Right ventricle myocardium superior (tissue), 1 donor: ENCODE data around the gene CEPT1. TPM values are rescaled to one million over a fixed set of nuclear protein-coding genes. Genes with fewer than 3 reads are reported as not detected.
A peak's percentile ranks its signal among the peaks of the same experiment; 100 is the strongest.
"Not testable (repeated sequence)": the region's sequence is repeated elsewhere in the genome, so short reads cannot be mapped to it uniquely, and the experiment has no call there.

Experiments used
- ATAC-seq: fragments of 200-7000 bp; cut with Tn5 transposase; one replicate; pipeline ENCODE4 v1.9.1; 2020; ENCODE audit warnings: mild to moderate bottlenecking; ENCODE audit not compliant: poor library complexity
- DNase-seq: peaks from one replicate; pipeline ENCODE4 v3.0.0-alpha.2; 2020
- intact Hi-C: fragments of 100-400 bp; cut with DNase I; formaldehyde crosslinking; loops from one replicate; pipeline ENCODE4 v1.11.2; 2022
- total RNA-seq: library from RNA; stranded (reverse); fragmentation: NEBNext Ultra II Directional; extraction: Animal tissue kit (Norgen Biotek cat#: 25700); gene quantifications from one replicate; pipeline ENCODE4 v1.2.1, GENCODE V29; 2021
- donor health status: DM: no; HTN: yes; CAD: no; lungs with severe emphysema.

Gene CEPT1
- total RNA-seq, 1 donor from 2014 or later = 11.6 TPM

DNA sequence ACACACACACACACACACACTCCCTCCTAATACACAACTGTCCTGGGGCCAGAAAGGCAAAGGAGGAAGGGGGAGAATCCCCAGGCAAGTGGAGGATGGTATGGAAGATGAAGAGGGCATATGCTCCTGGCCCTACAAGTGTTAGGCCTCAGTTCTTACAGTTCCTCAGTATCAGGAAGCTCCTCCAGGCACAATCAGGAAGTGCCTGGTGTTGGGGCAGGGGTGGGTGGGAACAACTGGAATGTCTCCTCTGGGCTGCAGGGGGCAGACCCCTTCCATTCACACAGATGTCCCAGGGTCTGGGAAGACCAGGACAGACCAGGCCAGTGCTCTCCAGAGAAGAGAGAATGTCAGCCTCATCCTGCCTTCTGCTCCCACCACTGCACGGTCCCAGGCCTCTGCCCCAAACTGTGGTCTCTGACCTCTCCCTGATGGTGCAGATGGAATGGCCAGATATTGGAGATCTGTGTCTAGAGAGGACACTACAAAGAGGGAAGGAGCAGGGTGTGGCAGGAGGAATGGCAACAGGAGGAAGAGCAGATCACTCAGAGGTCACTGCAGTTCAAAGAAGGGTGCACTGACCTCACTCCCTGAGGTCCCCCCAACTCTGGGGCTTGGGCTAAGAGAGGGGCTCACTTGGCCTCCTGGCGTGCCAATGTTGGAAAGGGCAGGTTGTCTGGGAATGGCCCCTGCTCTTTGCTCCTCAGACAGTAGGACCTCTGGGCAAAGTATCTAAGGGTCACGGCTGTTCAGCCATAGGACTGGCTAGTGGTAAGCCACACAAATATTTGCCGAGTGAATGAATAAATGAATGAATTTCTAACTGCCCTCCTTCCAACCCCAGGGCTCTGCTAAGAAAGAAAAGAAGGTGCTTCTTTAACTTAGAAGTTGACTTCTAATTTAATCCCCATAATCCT is 62.9 kb downstream of the CEPT1 start:
- no peak for DNase-seq
- intact Hi-C loops = no loop called here
- no peak for ATAC-seq

DNA sequence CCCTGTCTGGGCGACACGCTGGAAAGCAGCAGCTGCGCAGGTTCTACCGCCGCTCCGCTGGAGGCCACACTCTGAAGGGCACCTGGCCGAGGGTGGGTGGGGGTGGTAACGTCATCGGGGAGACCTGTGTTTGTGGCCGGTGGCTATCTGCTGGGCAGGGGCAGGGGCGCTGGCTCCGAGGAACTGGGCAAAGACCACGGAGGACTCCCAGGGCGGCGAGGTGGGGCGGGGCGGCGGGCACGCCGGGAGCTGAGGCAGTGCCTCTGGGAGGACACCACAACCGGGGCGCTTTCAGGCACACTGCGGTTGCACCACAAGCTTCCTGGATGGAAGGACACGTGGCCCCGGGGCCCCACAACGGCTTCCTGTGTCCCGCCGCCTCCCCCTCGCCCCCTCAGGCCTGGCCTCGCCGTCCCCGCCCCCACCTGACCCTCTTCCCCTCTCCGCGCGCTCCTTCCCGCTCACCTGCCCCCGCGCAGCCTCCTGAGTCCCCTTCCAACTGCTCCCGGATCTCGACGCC is 63.7 kb downstream of the CEPT1 start:
- DNase-seq (peak; percentile 89), ATAC-seq (peak; percentile 73)
- intact Hi-C loops = no loop called here

DNA sequence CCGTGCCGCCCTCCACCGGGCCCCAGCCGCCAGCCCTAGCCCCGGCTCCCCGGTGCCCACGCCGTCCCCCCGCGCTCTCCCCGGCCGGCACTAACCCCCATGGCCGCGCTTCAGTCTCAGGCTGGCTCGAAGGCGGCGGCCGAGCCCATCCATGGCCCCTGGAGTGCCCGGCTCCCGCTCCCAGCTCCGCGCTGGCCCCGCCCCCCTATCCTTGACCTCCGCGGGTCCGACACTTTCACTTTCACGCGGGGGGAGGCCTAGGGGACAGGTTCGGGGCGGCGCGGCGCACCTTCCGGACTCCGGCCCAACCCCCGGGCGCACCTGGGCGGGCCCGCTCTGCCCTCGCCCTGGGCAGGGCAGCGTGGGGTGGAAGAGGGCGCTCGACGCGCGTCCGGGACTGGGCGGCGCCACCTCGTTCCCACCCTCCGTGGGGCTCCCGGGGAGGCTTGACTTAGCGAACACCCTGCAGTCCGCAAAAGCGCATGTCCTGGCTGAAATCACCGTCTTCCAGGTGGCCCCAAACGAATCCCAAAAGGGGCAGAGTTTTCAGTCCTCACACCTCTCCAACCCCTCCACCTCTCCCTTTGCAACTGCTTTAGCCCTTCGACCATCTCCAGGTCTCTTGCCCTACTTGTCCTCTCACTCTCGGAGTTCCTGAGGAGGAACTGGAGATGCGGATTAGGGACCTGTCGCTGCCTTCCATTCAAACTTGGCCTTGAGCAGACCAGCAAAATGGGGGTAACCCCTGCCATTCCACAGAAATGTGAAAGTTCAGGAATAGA is 64.4 kb downstream of the CEPT1 start:
- intact Hi-C loops = no loop called here
- DNase-seq (peak; percentile 78), ATAC-seq (peak; percentile 77)

DNA sequence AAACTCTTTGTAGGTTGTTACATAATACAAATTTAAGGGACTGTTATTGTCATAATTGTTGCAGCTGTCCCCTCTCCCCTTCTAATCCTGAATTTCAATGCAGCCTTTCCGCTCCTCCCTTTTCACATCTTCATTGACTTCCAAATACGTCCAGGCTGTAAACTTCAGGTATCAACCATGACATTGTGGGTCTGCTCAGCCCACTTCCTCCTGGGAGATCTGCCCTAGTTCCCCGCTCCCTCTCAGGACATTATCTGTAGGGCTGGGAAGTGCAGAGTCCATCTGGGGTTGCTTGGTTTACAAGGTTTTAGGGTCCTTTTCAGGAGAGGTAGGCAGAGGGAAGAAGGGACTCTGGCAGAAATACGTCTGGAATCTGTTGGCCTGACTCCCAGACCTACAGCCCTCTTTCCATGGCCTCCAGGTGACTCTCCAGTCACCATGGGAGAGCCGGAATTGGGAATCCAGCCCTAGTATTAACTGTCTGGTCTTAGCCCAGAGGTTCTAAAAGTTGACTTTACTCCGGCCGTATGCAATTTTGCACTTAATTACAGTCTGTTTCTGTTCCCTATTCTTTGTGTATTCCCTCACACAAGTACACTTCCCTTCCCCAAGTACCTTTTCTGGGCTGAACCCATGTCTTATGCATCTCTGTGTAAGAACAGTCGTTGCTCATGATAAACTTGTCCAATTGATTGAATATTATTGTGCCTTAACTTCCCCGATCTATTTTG is 65.1 kb downstream of the CEPT1 start:
- DNase-seq (no peak), ATAC-seq (no peak)
- intact Hi-C loops = no loop called here

DNA sequence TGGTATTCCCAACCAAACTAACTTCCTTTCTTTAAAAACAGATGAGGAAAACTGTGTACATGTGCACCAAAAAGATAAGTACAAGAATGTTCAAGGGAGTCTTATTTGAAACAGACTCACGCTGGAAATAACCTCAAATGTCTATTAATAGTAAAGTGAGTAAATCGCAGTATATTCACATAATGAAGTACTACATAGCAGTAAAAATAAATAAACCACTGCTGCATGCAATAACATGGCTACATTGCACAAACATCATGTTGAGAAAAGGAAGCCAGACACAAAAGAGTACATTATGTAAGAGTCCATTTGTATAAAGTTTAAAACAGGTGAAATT is 65.7 kb downstream of the CEPT1 start:
- intact Hi-C loops = no loop called here
- ATAC-seq = no peak

DNA sequence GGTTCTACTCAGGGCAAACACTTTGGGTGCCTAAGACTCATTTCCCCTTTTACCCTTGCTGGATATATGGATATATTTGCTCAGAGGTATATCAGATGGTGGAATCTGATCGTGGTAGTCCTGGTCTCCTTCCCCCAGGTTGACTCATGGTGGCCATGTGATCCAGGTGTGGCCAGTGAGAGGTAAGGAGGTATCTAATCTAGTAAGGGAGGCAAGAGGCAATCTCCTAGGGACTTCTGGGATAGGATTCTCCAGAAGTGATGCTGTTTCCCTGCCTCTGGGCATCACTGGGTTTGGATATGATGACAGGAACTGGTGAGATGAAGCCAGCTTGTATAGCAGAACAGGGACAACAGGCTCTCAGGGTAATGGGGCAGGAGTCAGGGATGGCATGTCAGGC is 68.9 kb downstream of the CEPT1 start:
- intact Hi-C loops = no loop called here
- ATAC-seq (no peak), DNase-seq (no peak)

More for the DNA sequence above, 65.7 kb downstream of the CEPT1 start:
- DNase-seq = no peak

DNA sequence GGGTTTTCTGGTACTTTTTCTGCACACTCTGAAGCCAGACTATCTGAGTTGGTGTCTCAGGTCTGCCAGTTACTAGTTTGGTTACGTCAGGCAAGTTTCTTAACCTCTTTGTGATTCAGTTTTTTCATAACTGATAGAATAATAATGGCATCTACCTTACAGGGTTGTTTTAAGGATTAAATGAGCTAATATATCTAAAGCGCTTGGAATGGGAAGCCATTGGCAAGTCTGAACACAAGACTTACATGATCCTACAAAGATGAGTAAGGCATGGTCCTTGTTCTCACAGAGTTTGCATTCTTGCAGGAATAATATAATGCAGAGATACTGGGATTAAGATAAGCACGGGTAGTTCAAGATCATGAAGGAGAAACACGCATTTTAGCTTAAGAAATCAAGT is 69.6 kb downstream of the CEPT1 start:
- intact Hi-C loops = no loop called here
- DNase-seq (no peak), ATAC-seq (no peak)

DNA sequence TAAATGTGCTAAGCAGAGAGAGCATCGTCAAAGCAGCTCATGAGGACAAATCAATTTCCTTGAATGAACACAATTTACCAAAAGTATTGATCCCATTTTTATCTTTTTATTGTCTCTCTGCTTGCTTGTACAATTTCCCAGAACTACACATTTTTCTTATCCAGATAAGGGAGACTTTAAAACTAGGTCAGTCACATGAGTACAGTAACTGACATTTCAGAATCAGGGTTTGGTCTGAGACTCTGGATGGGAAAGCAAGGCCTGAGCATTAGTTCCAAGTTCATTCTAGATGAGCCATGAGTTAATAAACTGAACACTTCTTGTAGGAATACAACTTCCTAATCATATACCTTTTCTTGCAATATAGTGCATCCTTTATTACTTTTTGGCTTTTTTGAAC is 71.9 kb downstream of the CEPT1 start:
- ATAC-seq = no peak

DNA sequence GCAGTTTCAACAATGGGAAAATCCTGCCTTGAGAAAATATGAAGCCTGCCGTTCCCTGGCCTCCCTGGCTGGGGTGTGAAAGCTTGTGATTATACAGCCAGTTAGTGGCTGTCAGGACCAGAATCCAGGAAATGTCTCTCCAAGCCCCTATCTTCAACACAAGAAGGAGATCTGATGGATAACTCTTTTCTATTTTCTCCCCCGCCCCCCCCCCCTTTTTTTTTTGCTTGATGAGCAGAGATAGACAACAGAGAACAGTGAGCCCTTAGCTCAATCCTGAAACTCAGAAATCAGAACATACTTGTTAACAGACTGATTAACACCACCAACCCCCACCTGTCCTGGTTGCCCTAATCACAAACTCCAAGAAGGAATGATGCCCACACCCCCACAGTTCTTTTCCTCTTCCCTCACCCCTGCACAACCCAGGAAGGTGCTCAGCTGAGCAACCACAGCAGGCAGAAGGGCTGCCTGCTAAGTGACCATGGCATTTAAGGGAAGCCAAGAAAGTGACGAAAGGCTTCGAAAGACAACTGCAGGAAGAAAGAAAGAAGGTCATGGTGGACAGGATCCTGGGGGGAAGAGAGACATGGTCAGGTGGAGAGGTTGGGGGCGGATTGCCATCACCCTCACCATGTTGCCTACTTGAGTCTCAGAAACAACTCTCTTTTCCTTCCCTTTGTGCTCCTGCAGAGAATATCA is 72.8 kb downstream of the CEPT1 start:
- intact Hi-C loops = no loop called here
- DNase-seq (no peak), ATAC-seq (no peak)

More for the DNA sequence above, 71.9 kb downstream of the CEPT1 start:
- intact Hi-C loops = no loop called here
- DNase-seq = no peak

DNA sequence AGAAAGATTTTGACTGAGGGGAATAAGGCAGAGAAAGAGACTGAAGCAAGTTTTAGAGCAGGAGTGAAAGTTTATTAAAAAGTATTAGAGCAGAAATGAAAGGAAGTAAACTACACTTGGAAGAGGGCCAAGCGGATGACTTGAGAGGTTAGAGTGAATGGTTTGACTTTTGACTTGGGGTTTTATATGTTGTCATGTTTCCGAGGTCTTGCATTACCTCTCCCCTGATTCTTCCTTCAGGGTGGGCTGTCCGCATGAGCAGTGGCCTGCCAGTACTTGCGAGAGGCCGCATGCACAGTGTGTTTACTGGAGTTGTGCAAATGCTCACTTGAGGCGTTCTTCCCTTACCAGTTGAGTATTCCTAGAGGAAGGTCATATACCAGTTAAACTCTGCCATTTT is 73.4 kb downstream of the CEPT1 start:
- no peak for ATAC-seq

DNA sequence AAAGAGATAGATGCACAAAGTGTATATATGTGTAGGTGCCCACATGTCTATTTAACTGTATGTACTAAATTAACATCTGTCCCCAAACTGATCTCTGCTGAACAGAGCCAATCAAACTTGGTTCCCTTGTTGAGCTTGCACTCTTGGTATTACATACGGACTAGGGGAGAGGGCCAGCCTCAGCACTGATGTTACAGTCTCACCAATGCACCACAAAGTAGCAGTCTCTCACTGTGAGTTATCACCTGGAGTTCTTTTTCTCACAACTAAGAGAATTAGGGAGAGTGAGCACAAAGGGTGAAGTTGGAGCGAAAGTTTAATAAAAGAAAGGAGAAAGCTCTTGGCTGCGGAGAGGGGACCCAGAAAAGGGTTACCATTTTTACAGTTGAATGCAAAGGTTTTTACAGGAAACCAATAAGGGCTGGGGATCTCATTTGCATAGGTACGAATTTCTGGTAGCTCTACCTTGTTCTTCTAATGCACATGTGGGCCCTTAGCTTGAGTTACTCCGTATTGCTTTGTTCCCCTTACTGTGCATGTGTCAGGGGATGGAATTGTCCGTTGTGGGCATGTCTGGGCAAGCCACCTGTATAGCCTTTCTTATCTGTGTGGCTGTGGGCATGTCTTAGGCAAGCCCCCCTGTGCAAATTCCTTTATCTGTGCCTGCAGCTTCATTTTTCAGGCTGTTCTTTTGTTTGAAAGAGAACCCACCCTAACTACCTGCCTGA is 74.2 kb downstream of the CEPT1 start:
- DNase-seq (no peak), ATAC-seq (no peak)
- intact Hi-C loops = no loop called here

More for the DNA sequence above, 73.4 kb downstream of the CEPT1 start:
- DNase-seq = no peak
- intact Hi-C loops = no loop called here

DNA sequence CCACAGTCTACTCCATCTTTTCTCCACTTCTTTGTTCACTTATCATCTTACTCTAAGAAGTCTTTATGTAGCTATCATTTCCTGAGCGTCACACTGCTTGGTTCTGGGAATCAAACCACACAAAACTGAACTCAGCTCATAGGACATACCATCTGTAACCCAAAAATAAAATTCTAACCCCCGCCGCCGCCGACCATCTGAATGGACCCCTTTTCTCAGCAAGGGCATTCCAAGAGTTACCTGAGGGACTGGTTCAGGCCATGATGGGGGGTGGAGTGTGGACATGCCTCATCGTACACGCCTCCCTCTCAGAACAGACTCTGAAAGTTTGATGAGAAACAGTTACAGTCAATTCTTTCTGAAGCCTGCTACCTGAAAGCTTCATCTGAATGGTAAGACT is 74.9 kb downstream of the CEPT1 start:
- no peak for ATAC-seq
- intact Hi-C loops = no loop called here
- no peak for DNase-seq

DNA sequence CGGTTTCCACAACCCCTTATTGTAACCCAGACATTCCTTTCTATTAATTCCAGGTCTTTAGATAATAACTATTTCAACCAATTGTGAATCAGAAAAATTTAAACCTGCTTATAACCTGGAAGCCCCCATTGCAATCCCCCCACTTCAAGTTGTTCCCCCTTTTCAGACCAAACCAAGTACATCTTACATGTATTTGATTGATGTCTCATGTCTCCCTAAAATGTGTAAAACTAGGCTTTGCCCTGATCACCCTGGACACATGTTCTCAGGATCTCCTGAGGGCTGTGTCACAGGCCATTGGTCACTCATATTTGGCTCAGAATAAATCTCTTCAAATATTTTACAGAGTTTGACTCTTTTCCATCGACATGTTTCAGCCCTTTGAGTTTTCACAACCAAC is 75.3 kb downstream of the CEPT1 start:
- intact Hi-C loops, ATAC-seq, DNase-seq: not testable (repeated sequence)

DNA sequence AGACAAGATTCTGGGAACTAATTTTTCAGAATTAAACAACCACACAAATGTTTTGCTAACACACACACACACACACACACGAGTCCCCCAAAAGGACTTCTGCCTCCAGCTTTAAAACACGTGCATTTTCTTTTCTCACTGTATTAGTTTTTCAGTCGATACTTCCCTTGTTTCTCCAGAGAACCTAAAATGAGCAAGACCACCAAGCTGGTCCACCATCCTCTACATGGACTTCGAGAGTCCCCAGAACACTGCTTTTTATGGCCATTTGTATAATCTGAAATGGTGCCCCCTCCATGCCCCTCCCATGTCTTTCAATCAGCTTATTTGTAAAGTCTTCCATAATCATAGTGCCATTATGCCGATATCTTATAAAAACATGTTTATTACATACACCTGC is 76.7 kb downstream of the CEPT1 start:
- intact Hi-C loops = no loop called here
- no peak for DNase-seq
- no peak for ATAC-seq

DNA sequence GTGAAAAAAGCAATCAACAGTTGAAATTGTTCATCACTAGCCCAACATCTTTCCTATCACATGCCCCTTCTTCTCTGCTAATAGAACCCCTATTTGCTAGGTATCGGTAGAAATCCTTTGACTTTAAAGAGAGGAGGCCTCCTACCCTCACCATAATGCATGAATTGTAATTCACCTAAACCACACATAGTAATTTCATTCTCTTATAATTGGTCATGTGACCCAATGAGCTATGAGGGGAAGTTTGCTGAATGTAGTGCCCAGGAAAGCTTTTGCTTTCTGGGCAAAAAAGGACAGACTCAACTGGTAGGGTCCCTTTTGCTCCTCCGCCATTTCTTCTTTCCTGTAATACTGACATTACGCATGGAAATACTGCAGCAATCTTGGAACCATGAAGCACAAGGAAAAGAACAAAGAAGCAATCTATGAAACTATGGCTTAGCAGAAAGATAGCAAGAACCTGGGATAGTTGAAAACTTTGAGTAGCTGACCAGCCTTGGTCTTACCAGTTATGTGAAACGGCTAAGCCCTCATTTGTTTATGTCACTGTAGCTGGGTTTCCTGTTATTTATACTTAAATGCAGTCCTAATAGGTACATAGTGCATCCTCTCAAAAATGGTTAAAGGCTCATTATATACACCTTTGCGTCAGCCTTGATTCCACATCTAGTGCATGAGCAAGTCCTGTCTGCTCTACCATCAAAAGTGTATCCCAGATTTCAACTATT is 77.3 kb downstream of the CEPT1 start:
- DNase-seq = no peak
- no peak for ATAC-seq
- intact Hi-C loops = no loop called here

DNA sequence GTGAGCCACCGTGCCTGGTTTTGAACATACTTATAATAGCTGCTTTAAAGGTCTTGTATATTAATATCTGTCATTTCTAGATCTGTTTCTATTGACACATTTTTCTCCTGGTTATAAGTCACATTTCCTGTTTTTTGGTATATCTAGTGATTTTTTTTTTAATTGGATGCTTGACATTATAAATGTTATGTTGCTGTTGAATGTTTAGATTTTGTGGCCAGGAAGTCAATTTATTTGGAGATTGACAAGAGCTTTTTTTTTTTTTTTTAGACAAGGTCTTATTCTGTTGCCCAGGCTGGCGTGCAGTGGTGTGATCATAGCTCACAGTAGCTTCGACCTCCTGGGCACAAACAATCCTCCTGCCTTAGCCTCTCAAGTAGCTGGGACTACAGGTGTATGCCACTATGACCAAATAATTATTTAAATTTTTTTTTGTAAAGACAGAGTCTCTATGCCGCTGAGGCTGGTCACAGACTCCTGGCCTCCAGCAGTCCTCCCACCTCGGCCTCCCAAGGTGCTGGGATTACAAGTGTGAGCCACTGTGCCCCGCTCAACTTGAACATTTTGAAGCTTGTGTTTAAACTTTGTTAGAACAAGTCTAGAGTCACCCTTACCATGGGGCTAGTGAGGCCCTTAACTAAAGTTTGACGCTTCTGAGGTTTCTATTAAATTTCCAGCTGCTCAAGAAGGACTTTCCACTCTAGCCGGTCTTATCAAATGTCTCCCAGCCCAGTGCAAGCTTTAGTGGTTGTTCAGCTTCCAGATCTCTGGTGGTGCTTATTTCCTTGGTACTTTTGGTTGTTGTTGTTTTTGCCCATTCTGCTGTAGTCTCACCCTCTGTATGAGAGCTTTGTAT is 78.9 kb downstream of the CEPT1 start:
- intact Hi-C loops = no loop called here
- ATAC-seq = no peak
- DNase-seq = no peak
